H1 (cell line): Measurements from ENCODE around the gene IPO11. TPM values are rescaled to one million over a fixed set of nuclear protein-coding genes. Genes with fewer than 3 reads are reported as not detected.

Experiments used
- CTCF ChIA-PET: fragments of 300-600 bp; sonication (Branson Sonifier 250); formaldehyde crosslinking; loops from one replicate; lab custom pipeline; 2021; ENCODE audit not compliant: partially characterized antibody; lab: Charles Lee
- POLR2A ChIA-PET: fragments of 300-600 bp; sonication (Branson Sonifier 250); formaldehyde crosslinking; loops from one replicate; lab custom pipeline; 2021; ENCODE audit warnings: inconsistent platforms; ENCODE audit not compliant: partially characterized antibody; lab: Charles Lee
- DNase-seq, 2 experiments: peaks; one replicate each; pipeline versions ENCODE4 v3.0.0 to v3.0.0-alpha.2; 2010 to 2022; ENCODE audit warnings: low spot score in 2 of 2, low read depth in 1 of 2, mixed read lengths in 1 of 2
- FAIRE-seq: peaks from 2 replicates; lab custom pipeline; 2011; peaks lifted over from hg19 to GRCh38; lab: Jason Lieb, UNC
- H2AFZ ChIP-seq: 2 replicates; pipeline ENCODE4 v1.8.1; 2012; ENCODE audit warnings: low read length, inconsistent platforms
- H2AK5ac ChIP-seq: 2 replicates; pipeline ENCODE4 v1.6.1; 2013; ENCODE audit warnings: low read depth, low read length
- H2BK120ac ChIP-seq: replicated peaks from 2 replicates; pipeline ENCODE3; 2013; ENCODE audit warnings: low read depth, low read length, inconsistent platforms
- H2BK12ac ChIP-seq: 2 replicates; pipeline ENCODE4 v1.6.1; 2013; ENCODE audit warnings: low read depth, low read length
- H2BK15ac ChIP-seq: 2 replicates; pipeline ENCODE4 v1.6.1; 2013; ENCODE audit warnings: low read length
- H2BK20ac ChIP-seq: 2 replicates; pipeline ENCODE4 v1.6.1; 2013; ENCODE audit warnings: low read length
- H2BK5ac ChIP-seq: 2 replicates; pipeline ENCODE4 v1.6.1; 2013; ENCODE audit warnings: low read depth, low read length
- H3K14ac ChIP-seq: 2 replicates; pipeline ENCODE4 v1.6.1; 2013; ENCODE audit warnings: inconsistent platforms; ENCODE audit not compliant: insufficient read length
- H3K18ac ChIP-seq: 2 replicates; pipeline ENCODE4 v1.6.1; 2013; ENCODE audit warnings: low read length; ENCODE audit errors: extremely low read depth
- H3K23ac ChIP-seq: 2 replicates; pipeline ENCODE4 v1.6.1; 2013; ENCODE audit warnings: inconsistent platforms; ENCODE audit not compliant: insufficient read length
- H3K23me2 ChIP-seq: 2 replicates; pipeline ENCODE4 v1.6.1; 2013; ENCODE audit warnings: low read depth, low read length
- H3K27ac ChIP-seq: 2 replicates; pipeline ENCODE4 v1.6.1; 2011; ENCODE audit warnings: low read depth, low read length, inconsistent platforms
- H3K27me3 ChIP-seq, 4 experiments: replicated peaks in 1 of 4; 1 replicate in 1 of 4; 2 replicates in 3 of 4; pipeline versions ENCODE4 v1.6.1 to v1.8.1; 2011 to 2013; ENCODE audit warnings: low read length in 3 of 4, mild to moderate bottlenecking in 3 of 4, inconsistent platforms in 2 of 4, mixed read lengths in 2 of 4, moderate library complexity in 1 of 4; ENCODE audit not compliant: control insufficient read depth in 3 of 4, insufficient read depth in 3 of 4; ENCODE audit errors: extremely low read depth in 1 of 4
- H3K36me3 ChIP-seq, 4 experiments: 2 replicates each; pipeline versions ENCODE4 v1.6.1 to v1.8.1; 2011 to 2013; ENCODE audit warnings: mild to moderate bottlenecking in 4 of 4, low read length in 3 of 4, moderate library complexity in 2 of 4, control low read depth in 1 of 4, inconsistent platforms in 1 of 4; ENCODE audit not compliant: insufficient read depth in 4 of 4, control insufficient read depth in 2 of 4
- H3K4ac ChIP-seq: replicated peaks from 2 replicates; pipeline ENCODE3; 2013; ENCODE audit warnings: low read length, low read depth, mixed read lengths, inconsistent platforms; ENCODE audit not compliant: insufficient read length
- H3K4me1 ChIP-seq, 4 experiments: replicated peaks in 1 of 4; 1 replicate in 1 of 4; 2 replicates in 3 of 4; pipeline versions ENCODE4 v1.6.1 to v1.8.1; 2011 to 2013; ENCODE audit warnings: low read length in 3 of 4, inconsistent platforms in 2 of 4, mixed read lengths in 1 of 4; ENCODE audit not compliant: insufficient read depth in 4 of 4, control insufficient read depth in 3 of 4
- H3K4me2 ChIP-seq, 2 experiments: 2 replicates each; pipeline versions ENCODE4 v1.6.1 to v1.8.1; 2011 to 2013; ENCODE audit warnings: low read depth in 2 of 2, low read length in 2 of 2, control low read depth in 1 of 2, inconsistent platforms in 1 of 2, mild to moderate bottlenecking in 1 of 2; ENCODE audit not compliant: insufficient read depth in 1 of 2
- H3K4me3 ChIP-seq, 4 experiments: fragments of 200-600, 300-600 bp in 1 of 4; sonication (generic), shearing (Covaris generic), sonication (Bioruptor Twin) in 1 of 4; 2 replicates each; pipeline versions ENCODE4 v1.5.1 to v1.8.1; 2011 to 2016; ENCODE audit warnings: low read length in 4 of 4, low read depth in 3 of 4, control low read depth in 2 of 4, inconsistent platforms in 2 of 4, mild to moderate bottlenecking in 2 of 4, mixed read lengths in 1 of 4, moderate library complexity in 1 of 4; ENCODE audit not compliant: insufficient read depth in 2 of 4; ENCODE audit errors: extremely low read depth in 1 of 4
- H3K56ac ChIP-seq: replicated peaks from 2 replicates; pipeline ENCODE3; 2013; ENCODE audit warnings: low read depth, mild to moderate bottlenecking, mixed read lengths, low read length, inconsistent platforms; ENCODE audit not compliant: insufficient read length
- H3K79me1 ChIP-seq: 2 replicates; pipeline ENCODE4 v1.6.1; 2013; ENCODE audit warnings: low read depth, low read length, control low read depth
- H3K79me2 ChIP-seq, 2 experiments: 2 replicates each; pipeline versions ENCODE4 v1.6.1 to v1.8.1; 2012 to 2013; ENCODE audit warnings: low read length in 2 of 2, mild to moderate bottlenecking in 2 of 2, inconsistent platforms in 1 of 2; ENCODE audit not compliant: insufficient read depth in 2 of 2, control insufficient read depth in 1 of 2
- H3K9ac ChIP-seq, 4 experiments: replicated peaks in 1 of 4; 1 replicate in 1 of 4; 2 replicates in 3 of 4; pipeline versions ENCODE4 v1.6.1 to v1.8.1; 2011 to 2013; ENCODE audit warnings: low read depth in 3 of 4, low read length in 3 of 4, control low read depth in 2 of 4, mild to moderate bottlenecking in 2 of 4, moderate library complexity in 2 of 4, inconsistent platforms in 1 of 4; ENCODE audit errors: extremely low read depth in 1 of 4
- H3K9me3 ChIP-seq, 2 experiments: 2 replicates each; pipeline versions ENCODE4 v1.6.1 to v1.8.1; 2012 to 2013; ENCODE audit warnings: mild to moderate bottlenecking in 2 of 2, moderate library complexity in 2 of 2, control low read depth in 1 of 2, inconsistent platforms in 1 of 2, low read depth in 1 of 2, low read length in 1 of 2, mixed read lengths in 1 of 2; ENCODE audit not compliant: insufficient read depth in 2 of 2
- H4K20me1 ChIP-seq, 2 experiments: replicated peaks in 1 of 2; 2 replicates each; pipeline versions ENCODE3 to v1.8.1; 2011 to 2013; ENCODE audit warnings: inconsistent platforms in 2 of 2, low read length in 2 of 2, mild to moderate bottlenecking in 1 of 2; ENCODE audit not compliant: insufficient read depth in 2 of 2, control insufficient read depth in 1 of 2
- H4K5ac ChIP-seq: 2 replicates; pipeline ENCODE4 v1.6.1; 2013; ENCODE audit warnings: low read length, low read depth, mixed read lengths, inconsistent platforms; ENCODE audit not compliant: insufficient read length
- H4K8ac ChIP-seq: 2 replicates; pipeline ENCODE4 v1.8.0; 2013; ENCODE audit warnings: mild to moderate bottlenecking, moderate library complexity, low read length, inconsistent platforms; ENCODE audit not compliant: insufficient read depth; ENCODE audit errors: extremely low read depth
- H4K91ac ChIP-seq: replicated peaks from 2 replicates; pipeline ENCODE3; 2013; ENCODE audit warnings: low read length, mixed read lengths, inconsistent platforms; ENCODE audit not compliant: insufficient read length
- ASH2L ChIP-seq: fragments of 200-600, 300-600 bp; sonication (generic); IDR thresholded peaks from one replicate; pipeline ENCODE4 v1.7.1; 2017; ENCODE audit warnings: low read length
- GABPA ChIP-seq: IDR thresholded peaks from 2 replicates; pipeline ENCODE4 v1.6.1; 2011; ENCODE audit warnings: mild to moderate bottlenecking, low read length, moderate library complexity, borderline replicate concordance; ENCODE audit not compliant: insufficient read depth
- KDM1A ChIP-seq: fragments of 200-600, 300-600 bp; sonication (generic); IDR thresholded peaks from 2 replicates; pipeline ENCODE4 v1.7.1; 2016; ENCODE audit warnings: mild to moderate bottlenecking, low read length, borderline replicate concordance
- KDM4A ChIP-seq: IDR thresholded peaks from one replicate; pipeline ENCODE4 v1.7.1; 2012; ENCODE audit warnings: low read depth, mild to moderate bottlenecking, moderate library complexity, low read length, inconsistent platforms; ENCODE audit not compliant: severe bottlenecking
- MAFK ChIP-seq: IDR thresholded peaks from 2 replicates; pipeline ENCODE4 v1.6.1; 2012; ENCODE audit warnings: low read depth, mild to moderate bottlenecking, improper control_type of control experiment, low read length
- POLR2AphosphoS5 ChIP-seq: IDR thresholded peaks from 2 replicates; pipeline ENCODE4 v1.6.1; 2011; ENCODE audit warnings: low read depth, low read length
- POU5F1 ChIP-seq: IDR thresholded peaks from 2 replicates; pipeline ENCODE4 v1.6.1; 2011; ENCODE audit warnings: low read depth, mild to moderate bottlenecking, low read length, moderate library complexity
- RAD21 ChIP-seq, 2 experiments: IDR thresholded peaks in 1 of 2; conservative IDR thresholded peaks in 1 of 2; 2 replicates each; pipeline ENCODE4 v1.6.1; 2011; ENCODE audit warnings: low read depth in 2 of 2, low read length in 2 of 2, improper control_type of control experiment in 1 of 2, inconsistent platforms in 1 of 2, mild to moderate bottlenecking in 1 of 2, moderate library complexity in 1 of 2
- RFX5 ChIP-seq: IDR thresholded peaks from 2 replicates; pipeline ENCODE4 v1.6.1; 2011; ENCODE audit warnings: low read depth, low read length, improper control_type of control experiment, borderline replicate concordance
- SP4 ChIP-seq: IDR thresholded peaks from 2 replicates; pipeline ENCODE4 v1.6.1; 2012; ENCODE audit warnings: low read length, inconsistent platforms
- TAF7 ChIP-seq: optimal IDR thresholded peaks from 2 replicates; pipeline ENCODE3; 2011; ENCODE audit warnings: low read depth, mild to moderate bottlenecking, inconsistent platforms, low read length, moderate library complexity, borderline replicate concordance
- TCF12 ChIP-seq: IDR thresholded peaks from 2 replicates; pipeline ENCODE4 v1.6.1; 2011; ENCODE audit warnings: low read depth, mild to moderate bottlenecking, low read length
- WGBS, 2 experiments: shearing (Covaris generic) in 1 of 2; methylation state at CpG; one replicate each; pipeline versions ENCODE4 v1.1.6 to v1.1.7; 2013 to 2015; ENCODE audit warnings: low lambda C conversion rate in 2 of 2, mixed read lengths in 2 of 2, inconsistent platforms in 1 of 2, low coverage in 1 of 2, missing lambda C conversion rate in 1 of 2; ENCODE audit not compliant: insufficient replicate concordance in 2 of 2, insufficient coverage in 1 of 2, insufficient read length in 1 of 2; ENCODE audit errors: extremely low coverage in 1 of 2, missing lambda C conversion rate in 1 of 2; 5-methylcytosine and 5-hydroxymethylcytosine counted together
- polyA plus RNA-seq, 7 experiments: library from polyadenylated mRNA; depleted of rRNA in 3 of 7; stranded (reverse) in 5 of 7; unstranded in 2 of 7; fragments of >200 nt in 5 of 7; fragments of 200-250 nt in 2 of 7; gene quantifications; 1 replicate in 5 of 7; 2 replicates in 1 of 7; 4 replicates in 1 of 7; pipeline versions ENCODE4 v1.2.1 to v1.2.3, GENCODE V29; 2011 to 2013; ENCODE audit warnings: missing spikeins in 2 of 7, mixed read lengths in 2 of 7
- total RNA-seq: library from RNA; stranded (reverse); fragmentation: NEBNext Ultra II Directional; extraction: Animal tissue kit (Norgen Biotek cat#: 25700); gene quantifications from 2 replicates; pipeline ENCODE4 v1.2.1, GENCODE V29; 2021

Gene IPO11
- total and polyA plus RNA-seq, 2 of the 8 experiments (the other 6 are each of a cell fraction or from before 2014, with no cell fraction given), result 23.6 to 64.4 TPM

GRCh38 chr5:62600560-62601252, 188.1 kb downstream of the IPO11 start:
- H2BK5ac ChIP-seq, result no peak overlapping the region
- no peak overlapping the region for H2AK5ac ChIP-seq
- H4K8ac ChIP-seq, result no peak overlapping the region
- no peak overlapping the region for H3K14ac ChIP-seq
- H2BK20ac ChIP-seq, result no peak overlapping the region
- no peak overlapping the region for H4K91ac ChIP-seq
- H3K18ac ChIP-seq, result no peak overlapping the region
- H3K23ac ChIP-seq, result no peak overlapping the region
- DNase-seq, result no peak
- H3K23me2 ChIP-seq, result no peaks in the 10 kb centered on the region
- no peak overlapping the region for H3K9ac ChIP-seq
- H3K79me1 ChIP-seq, result no peaks in the 10 kb centered on the region
- no peaks in the 10 kb centered on the region for H3K36me3 ChIP-seq
- H3K4me2 ChIP-seq, result no peak overlapping the region
- no peak for TF ChIP-seq KDM4A
- no peak for TF ChIP-seq GABPA
- TF ChIP-seq TAF7, result no peak
- no peak for TF ChIP-seq POU5F1
- TF ChIP-seq KDM1A, result no peak
- no peak for TF ChIP-seq POLR2AphosphoS5
- TF ChIP-seq TCF12, result no peak
- no peak for TF ChIP-seq RAD21 (IDR thresholded peaks at IDR 0.05 in 1 of 2, conservative IDR thresholded peaks at IDR 0.05 in 1 of 2; ENCODE audit: low read depth in 2 of 2, low read length in 2 of 2)
- no peak for TF ChIP-seq RFX5
- no peak for TF ChIP-seq MAFK
- TF ChIP-seq SP4, result no peak
- no peak for TF ChIP-seq ASH2L
- TF ChIP-seq, all 59 proteins: peak for 0
- H3K9me3 ChIP-seq, result no peaks in the 10 kb centered on the region
- ChIA-PET CTCF (interaction anchor here (0.9 to 1.5 kb wide), 2 partner anchors 32 to 157 kb away, joined by 3 read pairs; no protein-coding TSS in a partner anchor), POLR2A (no interaction called here)
- H4K5ac ChIP-seq, result no peak overlapping the region
- H3K4me1 ChIP-seq, result no peaks in the 10 kb centered on the region
- no peaks in the 10 kb centered on the region for H4K20me1 ChIP-seq
- H3K27ac ChIP-seq, result no peak overlapping the region
- no peak overlapping the region for H2BK15ac ChIP-seq
- H2AFZ ChIP-seq, result no peak overlapping the region
- H3K56ac ChIP-seq, result no peak overlapping the region
- no peaks in the 10 kb centered on the region for H3K27me3 ChIP-seq
- no peak overlapping the region for H3K4ac ChIP-seq
- WGBS, 2 experiments, result 83% methylated on average over 3 of the region's 3 CpGs; no CpG with 5 or more reads in 1 of the 2 experiments
- no peak for FAIRE-seq
- no peak overlapping the region for H2BK12ac ChIP-seq
- H3K79me2 ChIP-seq, result no peaks in the 10 kb centered on the region
- H3K4me3 ChIP-seq, result no peak overlapping the region
- no peak overlapping the region for H2BK120ac ChIP-seq
